ENCODE data around the gene TSR1.
A peak's percentile ranks its signal among the peaks of the same experiment; 100 is the strongest.

- TF ChIP-seq NFRKB (IDR thresholded peaks at IDR 0.05): no peak
- TF ChIP-seq PKNOX1 (IDR thresholded peaks at IDR 0.05): no peak
- no peak for TF ChIP-seq ARNT (IDR thresholded peaks at IDR 0.05)
- no peak for TF ChIP-seq HDGF (IDR thresholded peaks at IDR 0.05; ENCODE audit: borderline replicate concordance)
- no peak for TF ChIP-seq FOXA1 (IDR thresholded peaks at IDR 0.05)
- TF ChIP-seq L3MBTL2 (conservative IDR thresholded peaks at IDR 0.05): no peak
- TF ChIP-seq FOXM1 (IDR thresholded peaks at IDR 0.05; ENCODE audit: borderline replicate concordance): no peak
- TF ChIP-seq BHLHE40 (IDR thresholded peaks at IDR 0.05; ENCODE audit: borderline replicate concordance): no peak
- TF ChIP-seq ZNF384 (IDR thresholded peaks at IDR 0.05): peak; percentile 99
- TF ChIP-seq SUZ12 (IDR thresholded peaks at IDR 0.05): no peak
Measured at GRCh38 chr17:2282297-2282873, 53.9 kb downstream of the TSR1 start.

All from HEK293T (cell line).